ENCODE results near the gene ANGPTL8.

ANGPTL8 gene

DNA sequence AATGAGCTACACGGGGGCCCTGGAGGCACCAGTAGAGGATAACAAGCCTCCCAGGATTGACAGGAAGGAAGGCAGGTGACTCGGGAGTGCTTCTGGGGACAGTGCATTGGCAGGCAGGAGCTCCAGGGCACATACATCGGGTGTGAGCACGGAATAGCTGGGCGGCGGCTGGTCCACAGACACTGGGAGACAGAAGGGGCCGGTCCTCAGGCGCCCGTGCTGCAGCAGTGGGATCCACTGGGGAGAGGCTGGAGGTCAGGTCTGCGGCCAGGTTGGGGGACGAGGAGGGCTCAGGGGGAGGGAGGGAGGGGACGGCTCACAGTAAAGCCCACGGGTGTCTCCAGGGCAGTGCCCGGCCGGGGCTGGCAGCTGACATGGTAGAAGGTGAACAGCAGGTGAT is 2.1 kb upstream of the ANGPTL8 start:
- DNase-seq (ENCODE audit: low read depth) = no peak
- no peak overlapping the region for H3K4me3 ChIP-seq (ENCODE audit: low read depth, low read length)
- TF ChIP-seq CTCF (IDR thresholded peaks at IDR 0.05; ENCODE audit: insufficient read depth, low read depth, low read length, missing control alignments) = no peak

GRCh38 chr19:11238041-11238440 is 1.4 kb upstream of the ANGPTL8 start:
- DNase-seq (ENCODE audit: low read depth) = no peak
- H3K4me3 ChIP-seq (ENCODE audit: low read depth, low read length) = no peak overlapping the region
- TF ChIP-seq CTCF (IDR thresholded peaks at IDR 0.05; ENCODE audit: insufficient read depth, low read depth, low read length, missing control alignments) = no peak

GRCh38 chr19:11238781-11239376 is 540 bp upstream of the ANGPTL8 start:
- DNase-seq (ENCODE audit: low read depth) = no peak
- TF ChIP-seq CTCF (IDR thresholded peaks at IDR 0.05; ENCODE audit: insufficient read depth, low read depth, low read length, missing control alignments) = no peak
- no peak overlapping the region for H3K4me3 ChIP-seq (ENCODE audit: low read depth, low read length)

DNA sequence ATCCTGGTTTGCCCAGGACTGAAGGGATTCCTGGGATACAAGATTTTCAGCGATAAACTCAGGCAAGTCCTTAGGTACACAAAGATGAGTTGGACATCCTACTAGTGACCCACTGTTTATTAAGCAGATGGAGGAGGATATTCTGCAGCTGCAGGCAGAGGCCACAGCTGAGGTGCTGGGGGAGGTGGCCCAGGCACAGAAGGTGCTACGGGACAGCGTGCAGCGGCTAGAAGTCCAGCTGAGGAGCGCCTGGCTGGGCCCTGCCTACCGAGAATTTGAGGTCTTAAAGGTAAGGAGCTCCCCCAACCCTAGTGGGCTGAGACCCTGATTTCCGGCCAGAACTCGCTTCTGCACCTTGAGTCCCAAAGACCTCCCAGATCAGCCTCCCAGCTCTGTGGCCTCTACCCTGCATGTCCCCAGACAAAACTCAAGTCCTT is 607 bp downstream of the ANGPTL8 start:
- no peak for DNase-seq (ENCODE audit: low read depth)
- TF ChIP-seq CTCF (IDR thresholded peaks at IDR 0.05; ENCODE audit: insufficient read depth, low read depth, low read length, missing control alignments) = no peak
- H3K4me3 ChIP-seq (ENCODE audit: low read depth, low read length) = no peak overlapping the region

GRCh38 chr19:11242025-11242424 is 2.6 kb downstream of the ANGPTL8 start:
- no peak overlapping the region for H3K4me3 ChIP-seq (ENCODE audit: low read depth, low read length)
- no peak for DNase-seq (ENCODE audit: low read depth)
- TF ChIP-seq CTCF (IDR thresholded peaks at IDR 0.05; ENCODE audit: insufficient read depth, low read depth, low read length, missing control alignments) = no peak

- TF ChIP-seq CTCF (IDR thresholded peaks at IDR 0.05; ENCODE audit: insufficient read depth, low read depth, low read length, missing control alignments) = peak; percentile 92
- H3K4me3 ChIP-seq (ENCODE audit: low read depth, low read length) = no peak overlapping the region
- peak; percentile 87 for DNase-seq (ENCODE audit: low read depth)
Measured at GRCh38 chr19:11242864-11243797, 3.7 kb downstream of the ANGPTL8 start.

All from GM12865 (cell line).